Lung (tissue), 12 donors: ENCODE results near the gene LRRC45. TPM values are rescaled to one million over a fixed set of nuclear protein-coding genes. Genes with fewer than 3 reads are reported as not detected.

ENCODE experiments used
- ATAC-seq: fragments of 200-7000 bp; cut with Tn5 transposase; one replicate; pipeline ENCODE4 v1.9.1; 2020; ENCODE audit warnings: moderate number of reproducible peaks; ENCODE audit not compliant: insufficient read depth, low FRiP score
- DNase-seq, 3 donors: peaks; one replicate each; pipeline ENCODE4 v3.0.0-alpha.2; 2013 to 2017
- H3K27ac ChIP-seq, 2 donors: one replicate each; pipeline ENCODE4 v1.5.1; 2013; ENCODE audit warnings: mild to moderate bottlenecking in 2 of 2, moderate library complexity in 2 of 2, control low read depth in 1 of 2, inconsistent platforms in 1 of 2, low read depth in 1 of 2, low read length in 1 of 2
- H3K27me3 ChIP-seq, 3 donors: one replicate each; pipeline ENCODE4 v1.5.1; 2013; ENCODE audit warnings: low read length in 2 of 3; ENCODE audit not compliant: control insufficient read depth in 3 of 3, insufficient read depth in 3 of 3
- H3K36me3 ChIP-seq, 4 donors: one replicate each; pipeline ENCODE4 v1.5.1; 2013; ENCODE audit warnings: low read length in 4 of 4, mild to moderate bottlenecking in 1 of 4, moderate library complexity in 1 of 4; ENCODE audit not compliant: control insufficient read depth in 4 of 4, insufficient read depth in 4 of 4
- H3K4me1 ChIP-seq, 5 donors: one replicate each; pipeline ENCODE4 v1.5.1; 2013; ENCODE audit warnings: low read length in 5 of 5, mild to moderate bottlenecking in 2 of 5, moderate library complexity in 1 of 5; ENCODE audit not compliant: control insufficient read depth in 5 of 5, insufficient read depth in 5 of 5
- H3K4me3 ChIP-seq: one replicate; pipeline ENCODE4 v1.5.1; 2013; ENCODE audit warnings: mild to moderate bottlenecking, control low read depth, moderate library complexity
- H3K9ac ChIP-seq, 2 donors: one replicate each; pipeline ENCODE4 v1.5.1; 2013; ENCODE audit warnings: low read length in 2 of 2, control low read depth in 1 of 2; ENCODE audit not compliant: insufficient read depth in 1 of 2
- H3K9me3 ChIP-seq, 4 donors: one replicate each; pipeline ENCODE4 v1.5.1; 2013; ENCODE audit warnings: low read length in 3 of 4, mild to moderate bottlenecking in 1 of 4, moderate library complexity in 1 of 4; ENCODE audit not compliant: control insufficient read depth in 4 of 4, insufficient read depth in 3 of 4
- WGBS, 2 donors: extraction: QIAGEN DNeasy Blood & Tissue Kit; methylation state at CpG; one replicate each; pipeline ENCODE4 v1.1.7; 2013; 5-methylcytosine and 5-hydroxymethylcytosine counted together
- polyA plus RNA-seq, 2 donors: library from polyadenylated mRNA; stranded (reverse); fragments of 200-250 nt; gene quantifications; one replicate each; pipeline ENCODE4 v1.2.1, GENCODE V29; 2013
- total RNA-seq, 2 donors: library from RNA; depleted of rRNA in 1 of 2; stranded (reverse); fragments of >200 nt in 1 of 2; gene quantifications; one replicate each; pipeline ENCODE4 v1.2.1, GENCODE V29; 2014 to 2021
- TF ChIP-seq, protein P1 (sequence below): IDR thresholded peaks from 2 replicates; pipeline ENCODE4 v1.5.1; 2012; ENCODE audit warnings: mild to moderate bottlenecking; ENCODE audit errors: control extremely low read depth, extremely low read depth
- donor health status: control.
- donor health status: control.
- donor health status: Bipolar disorder and iron deficiency.
- donor health status: healthy.
- donor health status: DM: yes; HTN: yes; CAD: no.

Gene LRRC45
- total and polyA plus RNA-seq, 4 donors: 12.1 to 26.6 (median 16.5) TPM

DNA sequence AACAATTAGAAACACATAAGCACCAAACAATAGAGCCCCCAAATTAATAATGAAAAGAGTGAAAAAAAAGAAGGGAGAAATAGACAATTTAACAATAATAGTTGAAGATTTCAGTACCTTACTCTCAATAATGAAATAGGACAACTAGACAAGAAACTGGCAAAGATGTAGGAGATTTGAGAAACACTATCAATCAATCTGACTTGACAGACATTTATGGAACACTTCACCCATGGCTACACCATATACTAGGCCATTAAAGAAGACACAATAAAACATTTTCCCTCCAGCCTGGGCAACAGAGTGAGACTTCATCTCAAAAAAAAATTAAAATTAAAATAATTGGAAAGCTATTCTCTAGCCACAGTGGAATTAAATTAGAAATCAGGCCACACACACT is 47.5 kb downstream of the LRRC45 start:
- DNase-seq (no peak), ATAC-seq (no peak)
- H3K27ac ChIP-seq: no peak overlapping the region
- no peak overlapping the region for H3K9ac ChIP-seq
- no peaks in the 10 kb centered on the region for H3K9me3 ChIP-seq
- H3K36me3 ChIP-seq: no peaks in the 10 kb centered on the region
- TF ChIP-seq, protein P1, sequence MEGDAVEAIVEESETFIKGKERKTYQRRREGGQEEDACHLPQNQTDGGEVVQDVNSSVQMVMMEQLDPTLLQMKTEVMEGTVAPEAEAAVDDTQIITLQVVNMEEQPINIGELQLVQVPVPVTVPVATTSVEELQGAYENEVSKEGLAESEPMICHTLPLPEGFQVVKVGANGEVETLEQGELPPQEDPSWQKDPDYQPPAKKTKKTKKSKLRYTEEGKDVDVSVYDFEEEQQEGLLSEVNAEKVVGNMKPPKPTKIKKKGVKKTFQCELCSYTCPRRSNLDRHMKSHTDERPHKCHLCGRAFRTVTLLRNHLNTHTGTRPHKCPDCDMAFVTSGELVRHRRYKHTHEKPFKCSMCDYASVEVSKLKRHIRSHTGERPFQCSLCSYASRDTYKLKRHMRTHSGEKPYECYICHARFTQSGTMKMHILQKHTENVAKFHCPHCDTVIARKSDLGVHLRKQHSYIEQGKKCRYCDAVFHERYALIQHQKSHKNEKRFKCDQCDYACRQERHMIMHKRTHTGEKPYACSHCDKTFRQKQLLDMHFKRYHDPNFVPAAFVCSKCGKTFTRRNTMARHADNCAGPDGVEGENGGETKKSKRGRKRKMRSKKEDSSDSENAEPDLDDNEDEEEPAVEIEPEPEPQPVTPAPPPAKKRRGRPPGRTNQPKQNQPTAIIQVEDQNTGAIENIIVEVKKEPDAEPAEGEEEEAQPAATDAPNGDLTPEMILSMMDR: no peak
- no peak overlapping the region for H3K4me3 ChIP-seq
- peaks cover 0 to 2% (median 0%) of the 10 kb centered on the region in 3 donors for H3K27me3 ChIP-seq
- peaks cover 0 to 8% (median 0%) of the 10 kb centered on the region in 5 donors for H3K4me1 ChIP-seq

DNA sequence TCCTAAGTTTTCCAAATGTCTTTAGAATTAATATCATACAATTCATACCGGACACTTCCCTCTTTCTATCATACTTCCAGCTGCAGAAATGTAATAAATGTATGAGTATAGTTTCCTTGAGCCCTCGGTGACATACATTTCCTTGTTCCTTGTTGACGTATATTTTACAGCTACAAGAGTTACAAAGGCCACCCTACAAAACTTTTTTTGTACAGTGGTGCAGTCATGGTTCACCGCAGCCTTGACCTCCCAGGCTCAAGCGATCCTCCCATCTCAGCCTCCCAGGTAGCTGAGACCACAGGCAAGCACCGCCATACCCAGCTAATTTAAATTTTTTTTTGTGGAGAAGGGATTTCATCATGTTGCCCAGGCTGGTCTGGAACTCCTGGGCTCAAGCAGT is 49.7 kb downstream of the LRRC45 start:
- Histone ChIP-seq H3K9ac (no peak overlapping the region), H3K9me3 (no peaks in the 10 kb centered on the region), H3K4me3 (no peak overlapping the region), H3K27ac (no peak overlapping the region), H3K36me3 (peaks cover 0 to 2% (median 0%) of the 10 kb centered on the region in 4 donors), H3K4me1 (no peaks in the 10 kb centered on the region), H3K27me3 (peaks cover 0 to 2% (median 0%) of the 10 kb centered on the region in 3 donors)
- no peak for ATAC-seq
- TF ChIP-seq, protein P1: no peak
- DNase-seq: no peak
- 81 to 83% methylated on average over 6 of the region's 6 CpGs for WGBS, 2 donors

DNA sequence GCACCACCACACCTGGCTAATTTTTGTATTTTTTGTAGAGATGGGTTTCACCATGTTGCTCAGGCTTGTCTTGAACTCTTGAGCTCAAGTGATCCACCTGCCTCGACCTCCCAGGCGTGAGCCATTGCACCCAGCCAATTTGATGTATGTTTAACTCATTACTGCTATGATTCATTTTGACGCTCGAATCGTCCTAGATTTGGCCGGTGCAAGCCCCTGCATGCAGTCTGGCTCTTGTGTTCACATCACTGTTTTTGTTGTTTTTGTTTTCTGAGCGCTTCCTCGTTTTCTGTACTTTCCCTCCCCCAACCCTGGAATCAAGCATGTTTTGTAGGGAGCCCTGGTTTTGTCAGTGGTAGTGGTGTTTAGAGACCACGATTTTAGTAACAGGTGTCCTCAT is 50.3 kb downstream of the LRRC45 start:
- WGBS, 2 donors: 84 to 88% methylated on average over 9 of the region's 9 CpGs

More for the DNA sequence above, 50.3 kb downstream of the LRRC45 start:
- peaks cover 0 to 2% (median 0%) of the 10 kb centered on the region in 3 donors for H3K27me3 ChIP-seq
- no peaks in the 10 kb centered on the region for H3K4me1 ChIP-seq
- TF ChIP-seq, protein P1: no peak
- H3K9ac ChIP-seq: no peak overlapping the region
- no peak for ATAC-seq
- DNase-seq: no peak
- peaks cover 0 to 8% (median 2%) of the 10 kb centered on the region in 4 donors for H3K36me3 ChIP-seq
- no peak overlapping the region for H3K27ac ChIP-seq
- no peak overlapping the region for H3K4me3 ChIP-seq
- no peaks in the 10 kb centered on the region for H3K9me3 ChIP-seq
